Measurements from ENCODE around the gene ST6GALNAC1. TPM values are rescaled to one million over a fixed set of nuclear protein-coding genes. Genes with fewer than 3 reads are reported as not detected.
"Not testable (repeated sequence)": the region's sequence is repeated elsewhere in the genome, so short reads cannot be mapped to it uniquely, and the experiment has no call there.

ST6GALNAC1 gene
- total and polyA plus RNA-seq, 4 donors = 1.2 to 4.6 (median 3.9) TPM

DNA sequence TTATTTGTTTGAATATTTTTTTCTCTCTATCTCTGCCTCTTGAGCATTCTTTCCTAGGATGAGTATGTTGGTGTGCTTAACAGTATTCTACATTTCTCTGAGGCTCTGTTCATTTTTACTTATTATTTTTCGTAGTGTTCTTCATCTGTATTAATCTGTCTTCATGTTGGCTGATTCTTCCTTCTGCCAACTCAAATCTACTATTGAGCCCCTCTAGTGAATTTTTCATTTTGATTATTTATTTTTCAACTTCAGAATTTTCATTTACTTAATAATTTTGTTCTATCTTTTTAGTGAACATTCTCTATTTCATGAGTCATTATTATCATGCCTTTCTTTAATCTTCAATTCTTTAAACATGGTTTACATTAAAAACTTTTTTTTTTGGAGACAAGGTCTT lies 3.2 kb upstream of the ST6GALNAC1 start:
- no peak for DNase-seq (ENCODE audit: low read depth in 4 of 6, low spot score in 6 of 6)
- Histone ChIP-seq H3K4me3 (ENCODE audit: low read depth, low read length) (no peak overlapping the region), H3K4me1 (ENCODE audit: control insufficient read depth, insufficient read depth, low read length) (no peaks in the 10 kb centered on the region), H3K9me3 (ENCODE audit: control insufficient read depth, insufficient read depth, low read length) (no peaks in the 10 kb centered on the region), H3K27ac (ENCODE audit: low read depth, low read length) (no peak overlapping the region), H3K36me3 (ENCODE audit: control insufficient read depth, insufficient read depth, low read length) (no peaks in the 10 kb centered on the region), H3K27me3 (ENCODE audit: control insufficient read depth, insufficient read depth, low read length) (no peaks in the 10 kb centered on the region)
- no CpG with 5 or more reads among the region's 1 CpG for WGBS (ENCODE audit: insufficient coverage)

DNA sequence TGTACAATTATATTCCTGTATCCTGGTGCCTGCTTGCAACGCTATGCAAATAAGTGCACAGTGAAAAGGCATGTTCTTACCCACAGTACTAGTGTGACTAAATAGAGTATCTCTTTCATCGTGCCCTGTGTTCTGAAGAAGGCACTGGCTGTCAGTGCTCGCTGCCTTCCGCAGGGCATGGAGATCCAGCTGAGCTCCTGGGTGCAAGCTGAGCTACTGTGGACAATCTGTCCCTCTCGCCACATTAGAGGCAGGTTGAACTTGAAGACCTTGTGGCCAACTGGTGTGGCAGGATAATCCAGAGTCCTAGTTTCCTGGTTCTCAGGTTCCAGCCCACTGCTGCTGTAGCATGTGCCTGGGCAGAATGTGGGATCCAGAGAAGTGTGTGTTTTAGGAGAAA lies 1.9 kb upstream of the ST6GALNAC1 start:
- 41% methylated on average over 5 of the region's 5 CpGs for WGBS (ENCODE audit: insufficient coverage)
- DNase-seq (ENCODE audit: low read depth in 4 of 6, low spot score in 6 of 6) = no peak
- Histone ChIP-seq H3K27ac (ENCODE audit: low read depth, low read length) (no peak overlapping the region), H3K9me3 (ENCODE audit: control insufficient read depth, insufficient read depth, low read length) (no peaks in the 10 kb centered on the region), H3K4me1 (ENCODE audit: control insufficient read depth, insufficient read depth, low read length) (no peaks in the 10 kb centered on the region), H3K36me3 (ENCODE audit: control insufficient read depth, insufficient read depth, low read length) (no peaks in the 10 kb centered on the region), H3K27me3 (ENCODE audit: control insufficient read depth, insufficient read depth, low read length) (no peaks in the 10 kb centered on the region), H3K4me3 (ENCODE audit: low read depth, low read length) (no peak overlapping the region)

DNA sequence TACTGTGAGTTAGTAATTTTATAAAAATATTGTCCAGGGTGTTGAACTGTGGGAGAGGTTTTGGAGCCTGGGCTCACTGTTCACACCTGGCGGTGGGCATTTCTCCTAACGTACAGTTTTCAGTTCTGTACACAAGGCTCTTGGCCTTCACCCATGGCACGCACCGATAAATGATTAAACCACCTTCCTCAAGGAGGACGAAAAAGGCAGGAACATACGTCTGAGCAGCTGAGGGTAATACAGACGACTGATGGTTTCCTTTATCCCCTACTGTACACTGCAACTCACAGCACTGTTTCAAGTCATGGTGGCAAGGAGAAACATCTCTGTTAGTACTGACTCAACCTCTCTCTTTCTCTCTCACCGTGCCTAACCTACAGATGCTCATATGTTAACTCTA lies 1.4 kb upstream of the ST6GALNAC1 start:
- Histone ChIP-seq H3K9me3 (ENCODE audit: control insufficient read depth, insufficient read depth, low read length) (no peaks in the 10 kb centered on the region), H3K27ac (ENCODE audit: low read depth, low read length) (no peak overlapping the region), H3K4me1 (ENCODE audit: control insufficient read depth, insufficient read depth, low read length) (no peaks in the 10 kb centered on the region), H3K27me3 (ENCODE audit: control insufficient read depth, insufficient read depth, low read length) (no peaks in the 10 kb centered on the region), H3K36me3 (ENCODE audit: control insufficient read depth, insufficient read depth, low read length) (no peaks in the 10 kb centered on the region), H3K4me3 (ENCODE audit: low read depth, low read length) (no peak overlapping the region)
- WGBS (ENCODE audit: insufficient coverage) = 79% methylated on average over 7 of the region's 8 CpGs
- DNase-seq (ENCODE audit: low read depth in 4 of 6, low spot score in 6 of 6) = no peak

DNA sequence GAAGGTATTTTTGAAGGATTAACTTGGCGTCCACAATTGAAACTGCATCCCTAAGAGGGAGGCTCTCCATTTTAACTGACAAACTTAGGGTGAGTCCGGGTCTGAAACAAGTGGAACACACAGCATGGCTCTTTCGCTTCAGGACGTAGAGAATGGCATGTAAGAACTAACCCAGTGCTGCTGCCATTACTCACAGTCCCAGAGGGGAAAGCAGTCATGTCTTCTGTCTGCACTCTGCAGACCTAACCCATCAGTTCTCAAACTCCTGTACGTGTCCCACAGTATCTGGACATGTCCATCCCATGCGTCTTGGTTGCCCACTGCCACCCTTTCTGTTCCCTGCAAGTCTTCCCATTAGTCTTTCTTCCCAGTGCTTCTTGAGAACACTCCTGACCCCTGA lies 563 bp downstream of the ST6GALNAC1 start:
- DNase-seq (ENCODE audit: low read depth in 4 of 6, low spot score in 6 of 6) = no peak
- H3K27ac ChIP-seq (ENCODE audit: low read depth, low read length) = no peak overlapping the region
- H3K4me1 ChIP-seq (ENCODE audit: control insufficient read depth, insufficient read depth, low read length) = no peaks in the 10 kb centered on the region
- H3K27me3 ChIP-seq (ENCODE audit: control insufficient read depth, insufficient read depth, low read length) = no peaks in the 10 kb centered on the region
- H3K36me3 ChIP-seq (ENCODE audit: control insufficient read depth, insufficient read depth, low read length) = no peaks in the 10 kb centered on the region
- no peaks in the 10 kb centered on the region for H3K9me3 ChIP-seq (ENCODE audit: control insufficient read depth, insufficient read depth, low read length)
- no peak overlapping the region for H3K4me3 ChIP-seq (ENCODE audit: low read depth, low read length)
- 84% methylated on average over 6 of the region's 6 CpGs for WGBS (ENCODE audit: insufficient coverage)

DNA sequence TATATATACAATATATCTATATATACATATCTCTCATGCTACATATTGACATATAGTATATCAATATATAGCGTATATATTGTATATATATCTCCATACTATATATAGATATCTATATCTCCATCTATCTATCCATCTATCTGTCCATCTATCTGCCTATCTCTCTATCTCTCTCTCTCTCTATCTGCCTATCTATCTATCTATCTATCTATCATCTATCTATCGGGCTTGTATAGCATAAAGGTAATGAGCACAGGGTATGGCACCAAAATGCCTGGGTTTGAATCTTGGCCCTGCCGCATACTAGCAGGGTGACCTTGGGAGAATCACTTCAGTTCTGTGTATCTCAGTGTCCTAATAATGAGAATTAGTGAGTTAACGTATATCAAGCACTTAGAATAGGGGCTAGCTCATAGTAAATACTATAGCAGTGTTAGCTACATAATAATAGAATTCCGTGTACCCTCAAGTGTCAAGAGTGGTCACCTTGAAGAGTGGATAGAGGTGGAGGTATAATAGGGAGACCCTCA lies 1.5 kb downstream of the ST6GALNAC1 start:
- H3K36me3 ChIP-seq (ENCODE audit: control insufficient read depth, insufficient read depth, low read length) = no peaks in the 10 kb centered on the region
- H3K27me3 ChIP-seq (ENCODE audit: control insufficient read depth, insufficient read depth, low read length) = no peaks in the 10 kb centered on the region
- no peaks in the 10 kb centered on the region for H3K9me3 ChIP-seq (ENCODE audit: control insufficient read depth, insufficient read depth, low read length)
- no peaks in the 10 kb centered on the region for H3K4me1 ChIP-seq (ENCODE audit: control insufficient read depth, insufficient read depth, low read length)
- DNase-seq (ENCODE audit: low read depth in 4 of 6, low spot score in 6 of 6) = no peak
- no peak overlapping the region for H3K4me3 ChIP-seq (ENCODE audit: low read depth, low read length)
- no peak overlapping the region for H3K27ac ChIP-seq (ENCODE audit: low read depth, low read length)
- no CpG with 5 or more reads among the region's 5 CpGs for WGBS (ENCODE audit: insufficient coverage)

DNA sequence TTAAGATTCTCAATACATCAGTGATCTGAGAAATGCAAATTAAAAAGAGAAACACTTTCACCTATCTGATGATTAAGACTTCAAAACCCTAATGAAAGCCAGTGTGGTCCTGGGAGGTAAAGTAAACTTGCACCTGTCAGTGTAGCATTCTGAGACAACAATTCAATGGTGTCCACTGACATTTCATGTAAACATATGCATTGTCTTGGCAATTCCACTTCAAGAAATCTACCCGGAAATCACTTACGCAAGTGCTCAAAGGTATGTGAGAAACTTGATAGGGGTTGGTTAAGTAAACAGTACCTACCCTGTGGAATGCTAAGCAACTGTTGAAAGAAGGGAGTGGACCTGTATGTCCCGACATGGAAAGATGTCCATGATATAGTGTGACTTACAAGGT lies 2.1 kb downstream of the ST6GALNAC1 start:
- no peaks in the 10 kb centered on the region for H3K36me3 ChIP-seq (ENCODE audit: control insufficient read depth, insufficient read depth, low read length)
- no peak overlapping the region for H3K27ac ChIP-seq (ENCODE audit: low read depth, low read length)
- no peaks in the 10 kb centered on the region for H3K9me3 ChIP-seq (ENCODE audit: control insufficient read depth, insufficient read depth, low read length)
- no peak for DNase-seq (ENCODE audit: low read depth in 4 of 6, low spot score in 6 of 6)
- H3K4me3 ChIP-seq (ENCODE audit: low read depth, low read length) = no peak overlapping the region
- WGBS (ENCODE audit: insufficient coverage) = no CpG with 5 or more reads among the region's 3 CpGs
- H3K4me1 ChIP-seq (ENCODE audit: control insufficient read depth, insufficient read depth, low read length) = no peaks in the 10 kb centered on the region
- no peaks in the 10 kb centered on the region for H3K27me3 ChIP-seq (ENCODE audit: control insufficient read depth, insufficient read depth, low read length)

DNA sequence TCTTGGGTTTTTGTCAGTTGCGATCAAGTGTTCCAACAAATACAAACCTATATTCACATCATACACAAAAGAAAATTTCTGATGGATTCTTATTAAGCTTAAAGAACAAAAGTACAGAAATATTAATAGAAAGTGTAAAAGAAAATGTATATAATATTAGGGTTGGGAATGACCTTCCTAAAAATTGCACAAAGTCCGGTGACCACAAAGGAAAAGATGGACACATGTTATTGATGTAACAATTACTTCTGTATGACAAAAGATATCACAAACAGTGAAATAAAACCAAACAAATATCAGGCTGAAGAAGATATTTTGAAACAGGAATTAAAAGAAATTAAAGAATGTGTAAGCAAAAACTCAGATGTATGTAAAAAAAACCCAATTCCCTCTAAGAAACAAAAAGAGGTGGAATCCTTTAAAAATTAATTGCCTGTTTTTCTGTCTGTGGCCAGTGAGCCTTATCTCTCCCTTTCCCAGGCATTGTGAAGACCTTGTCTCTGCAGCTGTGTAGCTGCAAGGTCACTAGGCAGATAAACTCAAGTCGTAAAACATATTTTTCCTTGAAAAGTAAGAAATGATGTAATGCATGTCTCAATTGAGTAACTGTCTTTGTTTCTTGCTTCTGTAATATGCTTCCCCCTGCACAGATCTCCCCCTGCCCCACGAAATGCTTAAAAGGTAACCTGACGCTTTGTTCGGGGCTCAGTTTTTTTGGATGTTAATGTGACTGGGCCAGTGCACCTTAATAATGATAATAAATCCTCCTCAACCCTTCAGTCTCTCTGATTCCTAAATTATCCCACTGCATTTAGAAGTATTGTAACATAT lies 2.8 kb downstream of the ST6GALNAC1 start:
- Histone ChIP-seq H3K27ac (ENCODE audit: low read depth, low read length) (no peak overlapping the region), H3K4me3 (ENCODE audit: low read depth, low read length) (no peak overlapping the region), H3K27me3 (ENCODE audit: control insufficient read depth, insufficient read depth, low read length) (no peaks in the 10 kb centered on the region), H3K4me1 (ENCODE audit: control insufficient read depth, insufficient read depth, low read length) (no peaks in the 10 kb centered on the region), H3K9me3 (ENCODE audit: control insufficient read depth, insufficient read depth, low read length) (no peaks in the 10 kb centered on the region), H3K36me3 (ENCODE audit: control insufficient read depth, insufficient read depth, low read length) (no peaks in the 10 kb centered on the region)
- no CpG with 5 or more reads among the region's 6 CpGs for WGBS (ENCODE audit: insufficient coverage)
- peak in 1 of 6 donors; percentile 14 for DNase-seq (ENCODE audit: low read depth in 4 of 6, low spot score in 6 of 6)

DNA sequence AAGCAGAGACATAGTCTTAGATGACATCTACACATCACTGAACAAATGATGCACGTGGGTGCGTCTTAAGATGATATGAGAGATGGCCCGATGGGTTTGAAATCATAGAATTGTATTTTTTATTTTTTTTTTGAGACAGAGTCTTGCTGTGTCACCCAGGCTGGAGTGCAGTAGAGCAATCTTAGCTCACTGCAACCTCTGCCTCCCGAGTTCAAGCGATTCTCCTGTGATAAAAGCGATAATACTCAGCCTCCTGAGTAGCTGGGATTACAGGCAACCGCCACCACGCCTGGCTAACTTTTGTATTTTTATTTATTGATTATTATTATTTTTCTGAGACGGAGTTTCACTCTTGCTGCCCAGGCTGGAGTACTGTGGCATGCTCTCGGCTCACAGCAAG lies 5.3 kb downstream of the ST6GALNAC1 start:
- Histone ChIP-seq H3K36me3 (ENCODE audit: control insufficient read depth, insufficient read depth, low read length) (no peaks in the 10 kb centered on the region), H3K4me3 (ENCODE audit: low read depth, low read length) (no peak overlapping the region), H3K9me3 (ENCODE audit: control insufficient read depth, insufficient read depth, low read length) (no peaks in the 10 kb centered on the region), H3K27me3 (ENCODE audit: control insufficient read depth, insufficient read depth, low read length) (no peaks in the 10 kb centered on the region), H3K27ac (ENCODE audit: low read depth, low read length) (no peak overlapping the region), H3K4me1 (ENCODE audit: control insufficient read depth, insufficient read depth, low read length) (no peaks in the 10 kb centered on the region)
- WGBS (ENCODE audit: insufficient coverage) = 100% methylated on average over 3 of the region's 10 CpGs
- DNase-seq (ENCODE audit: low read depth in 4 of 6, low spot score in 6 of 6) = no peak

DNA sequence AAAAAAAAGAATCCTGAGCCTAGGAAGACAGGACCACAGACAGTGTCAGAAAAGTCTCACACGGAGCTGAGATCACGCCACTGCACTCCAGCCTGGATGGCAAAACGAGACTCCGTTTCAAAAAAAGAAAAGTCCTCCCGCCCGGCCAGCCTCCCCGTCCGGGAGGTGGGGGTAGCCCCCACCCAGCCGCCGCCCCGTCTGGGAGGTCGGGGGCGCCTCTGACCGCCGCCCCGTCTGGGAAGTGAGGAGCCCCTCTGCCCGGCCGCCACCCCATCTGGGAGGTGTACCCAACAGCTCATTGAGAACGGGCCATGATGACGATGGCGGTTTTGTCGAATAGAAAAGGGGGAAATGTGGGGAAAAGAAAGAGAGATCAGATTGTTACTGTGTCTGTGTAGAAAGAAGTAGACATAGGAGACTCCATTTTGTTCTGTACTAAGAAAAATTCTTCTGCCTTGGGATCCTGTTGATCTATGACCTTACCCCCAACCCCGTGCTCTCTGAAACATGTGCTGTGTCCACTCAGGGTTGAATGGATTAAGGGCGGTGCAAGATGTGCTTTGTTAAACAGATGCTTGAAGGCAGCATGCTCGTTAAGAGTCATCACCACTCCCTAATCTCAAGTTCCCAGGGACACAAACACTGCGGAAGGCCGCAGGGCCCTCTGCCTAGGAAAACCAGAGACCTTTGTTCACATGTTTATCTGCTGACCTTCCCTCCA lies 6.9 kb downstream of the ST6GALNAC1 start:
- not testable (repeated sequence) for H3K9me3 ChIP-seq (ENCODE audit: control insufficient read depth, insufficient read depth, low read length); H3K4me1 ChIP-seq (ENCODE audit: control insufficient read depth, insufficient read depth, low read length); DNase-seq (ENCODE audit: low read depth in 4 of 6, low spot score in 6 of 6); H3K27me3 ChIP-seq (ENCODE audit: control insufficient read depth, insufficient read depth, low read length); H3K36me3 ChIP-seq (ENCODE audit: control insufficient read depth, insufficient read depth, low read length); H3K4me3 ChIP-seq (ENCODE audit: low read depth, low read length); H3K27ac ChIP-seq (ENCODE audit: low read depth, low read length)
- WGBS (ENCODE audit: insufficient coverage) = 63% methylated on average over 4 of the region's 27 CpGs
